ENCODE results near the gene OR5H6. TPM values are rescaled to one million over a fixed set of nuclear protein-coding genes. Genes with fewer than 3 reads are reported as not detected.

OR5H6 gene
- total RNA-seq, 1 experiment from 2014 or later, result not detected

DNA sequence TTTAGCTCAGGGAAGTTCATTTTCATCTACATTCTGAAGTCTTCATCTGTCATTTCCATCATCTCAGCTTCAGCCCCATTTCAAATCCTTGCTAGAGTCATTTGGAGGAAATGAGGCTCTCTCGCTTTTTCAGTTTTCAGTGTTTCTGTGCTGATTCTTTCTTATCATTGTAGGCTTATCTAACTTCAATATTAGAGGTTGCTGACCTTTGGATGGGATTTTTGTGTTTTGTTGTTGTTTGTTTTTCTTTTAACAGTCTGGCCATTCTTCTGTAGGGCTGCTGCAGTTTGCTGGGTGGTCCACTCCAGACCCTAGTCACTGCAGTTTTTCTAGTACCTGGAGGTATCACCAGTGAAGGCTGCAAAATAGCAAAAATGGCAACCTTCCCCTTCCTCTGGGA lies 26.9 kb downstream of the OR5H6 start (continued):
- TF ChIP-seq, protein P1, sequence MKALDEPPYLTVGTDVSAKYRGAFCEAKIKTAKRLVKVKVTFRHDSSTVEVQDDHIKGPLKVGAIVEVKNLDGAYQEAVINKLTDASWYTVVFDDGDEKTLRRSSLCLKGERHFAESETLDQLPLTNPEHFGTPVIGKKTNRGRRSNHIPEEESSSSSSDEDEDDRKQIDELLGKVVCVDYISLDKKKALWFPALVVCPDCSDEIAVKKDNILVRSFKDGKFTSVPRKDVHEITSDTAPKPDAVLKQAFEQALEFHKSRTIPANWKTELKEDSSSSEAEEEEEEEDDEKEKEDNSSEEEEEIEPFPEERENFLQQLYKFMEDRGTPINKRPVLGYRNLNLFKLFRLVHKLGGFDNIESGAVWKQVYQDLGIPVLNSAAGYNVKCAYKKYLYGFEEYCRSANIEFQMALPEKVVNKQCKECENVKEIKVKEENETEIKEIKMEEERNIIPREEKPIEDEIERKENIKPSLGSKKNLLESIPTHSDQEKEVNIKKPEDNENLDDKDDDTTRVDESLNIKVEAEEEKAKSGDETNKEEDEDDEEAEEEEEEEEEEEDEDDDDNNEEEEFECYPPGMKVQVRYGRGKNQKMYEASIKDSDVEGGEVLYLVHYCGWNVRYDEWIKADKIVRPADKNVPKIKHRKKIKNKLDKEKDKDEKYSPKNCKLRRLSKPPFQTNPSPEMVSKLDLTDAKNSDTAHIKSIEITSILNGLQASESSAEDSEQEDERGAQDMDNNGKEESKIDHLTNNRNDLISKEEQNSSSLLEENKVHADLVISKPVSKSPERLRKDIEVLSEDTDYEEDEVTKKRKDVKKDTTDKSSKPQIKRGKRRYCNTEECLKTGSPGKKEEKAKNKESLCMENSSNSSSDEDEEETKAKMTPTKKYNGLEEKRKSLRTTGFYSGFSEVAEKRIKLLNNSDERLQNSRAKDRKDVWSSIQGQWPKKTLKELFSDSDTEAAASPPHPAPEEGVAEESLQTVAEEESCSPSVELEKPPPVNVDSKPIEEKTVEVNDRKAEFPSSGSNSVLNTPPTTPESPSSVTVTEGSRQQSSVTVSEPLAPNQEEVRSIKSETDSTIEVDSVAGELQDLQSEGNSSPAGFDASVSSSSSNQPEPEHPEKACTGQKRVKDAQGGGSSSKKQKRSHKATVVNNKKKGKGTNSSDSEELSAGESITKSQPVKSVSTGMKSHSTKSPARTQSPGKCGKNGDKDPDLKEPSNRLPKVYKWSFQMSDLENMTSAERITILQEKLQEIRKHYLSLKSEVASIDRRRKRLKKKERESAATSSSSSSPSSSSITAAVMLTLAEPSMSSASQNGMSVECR (CRISPR knock-in tag; IDR thresholded peaks at IDR 0.05; ENCODE audit: borderline replicate concordance), result no peak
- TF ChIP-seq OVOL2 (CRISPR knock-in tag; IDR thresholded peaks at IDR 0.05; ENCODE audit: borderline replicate concordance) (no peak), ZNF396 (CRISPR knock-in tag; IDR thresholded peaks at IDR 0.05; ENCODE audit: borderline replicate concordance) (no peak), JUN (CRISPR knock-in tag; IDR thresholded peaks at IDR 0.05) (no peak), FOXJ3 (CRISPR knock-in tag; IDR thresholded peaks at IDR 0.05; ENCODE audit: borderline replicate concordance) (no peak), ESRRA (CRISPR knock-in tag; IDR thresholded peaks at IDR 0.05; ENCODE audit: borderline replicate concordance) (no peak)
- TF ChIP-seq, protein P2, sequence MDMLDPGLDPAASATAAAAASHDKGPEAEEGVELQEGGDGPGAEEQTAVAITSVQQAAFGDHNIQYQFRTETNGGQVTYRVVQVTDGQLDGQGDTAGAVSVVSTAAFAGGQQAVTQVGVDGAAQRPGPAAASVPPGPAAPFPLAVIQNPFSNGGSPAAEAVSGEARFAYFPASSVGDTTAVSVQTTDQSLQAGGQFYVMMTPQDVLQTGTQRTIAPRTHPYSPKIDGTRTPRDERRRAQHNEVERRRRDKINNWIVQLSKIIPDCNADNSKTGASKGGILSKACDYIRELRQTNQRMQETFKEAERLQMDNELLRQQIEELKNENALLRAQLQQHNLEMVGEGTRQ (CRISPR knock-in tag; IDR thresholded peaks at IDR 0.05), result no peak

DNA sequence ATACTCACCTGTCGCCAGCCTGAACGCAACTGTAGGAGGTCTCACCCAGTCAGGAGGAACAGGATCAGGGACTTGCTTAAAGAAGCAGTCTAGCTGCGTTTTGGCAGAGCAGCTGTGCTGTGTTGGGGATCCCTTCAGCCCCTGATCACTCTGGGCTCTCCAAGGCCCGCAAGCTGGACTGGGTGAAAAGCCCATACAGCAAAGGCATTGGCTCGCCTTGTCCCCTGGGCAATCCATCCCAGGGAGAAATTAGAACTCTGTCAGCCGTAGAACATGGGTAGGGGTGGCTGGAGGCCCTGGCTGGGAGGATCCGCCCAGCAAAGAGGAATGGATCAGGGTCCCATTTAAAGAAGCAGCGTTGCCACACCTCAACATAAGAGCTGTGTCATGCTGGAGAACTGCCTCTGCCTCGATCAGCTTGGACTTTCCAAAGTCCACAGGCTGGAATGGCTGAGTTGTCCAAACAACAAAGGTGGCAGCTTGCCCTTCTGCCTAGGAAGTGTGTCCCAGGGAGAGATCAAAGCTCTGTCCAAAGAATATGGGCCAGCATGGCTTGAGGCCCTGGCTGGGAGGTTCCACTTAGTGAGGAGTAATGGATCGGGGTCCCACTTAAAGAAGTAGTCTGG lies 27.4 kb downstream of the OR5H6 start:
- CTCF ChIA-PET, result interaction anchor here (2.3 kb wide), 1 partner anchor 38 kb away, joined by 10 read pairs; no protein-coding TSS in a partner anchor
- no peaks in the 10 kb centered on the region for H3K4me1 Mint-ChIP-seq
- no peak overlapping the region for H3K27ac Mint-ChIP-seq
- POLR2A ChIA-PET, result no interaction called here
- TF ChIP-seq EMX1 (CRISPR knock-in tag; IDR thresholded peaks at IDR 0.05), result no peak
- TF ChIP-seq, protein P3, sequence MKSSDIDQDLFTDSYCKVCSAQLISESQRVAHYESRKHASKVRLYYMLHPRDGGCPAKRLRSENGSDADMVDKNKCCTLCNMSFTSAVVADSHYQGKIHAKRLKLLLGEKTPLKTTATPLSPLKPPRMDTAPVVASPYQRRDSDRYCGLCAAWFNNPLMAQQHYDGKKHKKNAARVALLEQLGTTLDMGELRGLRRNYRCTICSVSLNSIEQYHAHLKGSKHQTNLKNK (CRISPR knock-in tag; IDR thresholded peaks at IDR 0.05), result no peak
- TF ChIP-seq, protein P4, sequence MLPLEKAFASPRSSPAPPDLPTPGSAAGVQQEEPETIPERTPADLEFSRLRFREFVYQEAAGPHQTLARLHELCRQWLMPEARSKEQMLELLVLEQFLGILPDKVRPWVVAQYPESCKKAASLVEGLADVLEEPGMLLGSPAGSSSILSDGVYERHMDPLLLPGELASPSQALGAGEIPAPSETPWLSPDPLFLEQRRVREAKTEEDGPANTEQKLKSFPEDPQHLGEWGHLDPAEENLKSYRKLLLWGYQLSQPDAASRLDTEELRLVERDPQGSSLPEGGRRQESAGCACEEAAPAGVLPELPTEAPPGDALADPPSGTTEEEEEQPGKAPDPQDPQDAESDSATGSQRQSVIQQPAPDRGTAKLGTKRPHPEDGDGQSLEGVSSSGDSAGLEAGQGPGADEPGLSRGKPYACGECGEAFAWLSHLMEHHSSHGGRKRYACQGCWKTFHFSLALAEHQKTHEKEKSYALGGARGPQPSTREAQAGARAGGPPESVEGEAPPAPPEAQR (CRISPR knock-in tag; IDR thresholded peaks at IDR 0.05), result no peak
- no peak for TF ChIP-seq NFYB (CRISPR knock-in tag; conservative IDR thresholded peaks at IDR 0.05; ENCODE audit: low read depth)
- TF ChIP-seq NR3C1 (CRISPR knock-in tag; conservative IDR thresholded peaks at IDR 0.05; ENCODE audit: low read depth), result no peak
- TF ChIP-seq SOX15 (CRISPR knock-in tag; IDR thresholded peaks at IDR 0.05), result no peak
- TF ChIP-seq, protein P5, sequence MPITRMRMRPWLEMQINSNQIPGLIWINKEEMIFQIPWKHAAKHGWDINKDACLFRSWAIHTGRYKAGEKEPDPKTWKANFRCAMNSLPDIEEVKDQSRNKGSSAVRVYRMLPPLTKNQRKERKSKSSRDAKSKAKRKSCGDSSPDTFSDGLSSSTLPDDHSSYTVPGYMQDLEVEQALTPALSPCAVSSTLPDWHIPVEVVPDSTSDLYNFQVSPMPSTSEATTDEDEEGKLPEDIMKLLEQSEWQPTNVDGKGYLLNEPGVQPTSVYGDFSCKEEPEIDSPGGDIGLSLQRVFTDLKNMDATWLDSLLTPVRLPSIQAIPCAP (CRISPR knock-in tag; IDR thresholded peaks at IDR 0.05), result no peak
- TF ChIP-seq, protein P6, sequence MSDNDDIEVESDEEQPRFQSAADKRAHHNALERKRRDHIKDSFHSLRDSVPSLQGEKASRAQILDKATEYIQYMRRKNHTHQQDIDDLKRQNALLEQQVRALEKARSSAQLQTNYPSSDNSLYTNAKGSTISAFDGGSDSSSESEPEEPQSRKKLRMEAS (CRISPR knock-in tag; IDR thresholded peaks at IDR 0.05), result no peak
- no peak for TF ChIP-seq ELF4 (CRISPR knock-in tag; IDR thresholded peaks at IDR 0.05; ENCODE audit: low read depth)
- TF ChIP-seq FOXJ3 (CRISPR knock-in tag; IDR thresholded peaks at IDR 0.05; ENCODE audit: borderline replicate concordance), result no peak
- TF ChIP-seq ZBTB21 (CRISPR knock-in tag; IDR thresholded peaks at IDR 0.05; ENCODE audit: borderline replicate concordance), result no peak
- TF ChIP-seq SMAD3 (CRISPR knock-in tag; IDR thresholded peaks at IDR 0.05; ENCODE audit: borderline replicate concordance), result no peak
- TF ChIP-seq, protein P7, sequence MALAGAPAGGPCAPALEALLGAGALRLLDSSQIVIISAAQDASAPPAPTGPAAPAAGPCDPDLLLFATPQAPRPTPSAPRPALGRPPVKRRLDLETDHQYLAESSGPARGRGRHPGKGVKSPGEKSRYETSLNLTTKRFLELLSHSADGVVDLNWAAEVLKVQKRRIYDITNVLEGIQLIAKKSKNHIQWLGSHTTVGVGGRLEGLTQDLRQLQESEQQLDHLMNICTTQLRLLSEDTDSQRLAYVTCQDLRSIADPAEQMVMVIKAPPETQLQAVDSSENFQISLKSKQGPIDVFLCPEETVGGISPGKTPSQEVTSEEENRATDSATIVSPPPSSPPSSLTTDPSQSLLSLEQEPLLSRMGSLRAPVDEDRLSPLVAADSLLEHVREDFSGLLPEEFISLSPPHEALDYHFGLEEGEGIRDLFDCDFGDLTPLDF (CRISPR knock-in tag; IDR thresholded peaks at IDR 0.05), result no peak
- TF ChIP-seq, protein P8, sequence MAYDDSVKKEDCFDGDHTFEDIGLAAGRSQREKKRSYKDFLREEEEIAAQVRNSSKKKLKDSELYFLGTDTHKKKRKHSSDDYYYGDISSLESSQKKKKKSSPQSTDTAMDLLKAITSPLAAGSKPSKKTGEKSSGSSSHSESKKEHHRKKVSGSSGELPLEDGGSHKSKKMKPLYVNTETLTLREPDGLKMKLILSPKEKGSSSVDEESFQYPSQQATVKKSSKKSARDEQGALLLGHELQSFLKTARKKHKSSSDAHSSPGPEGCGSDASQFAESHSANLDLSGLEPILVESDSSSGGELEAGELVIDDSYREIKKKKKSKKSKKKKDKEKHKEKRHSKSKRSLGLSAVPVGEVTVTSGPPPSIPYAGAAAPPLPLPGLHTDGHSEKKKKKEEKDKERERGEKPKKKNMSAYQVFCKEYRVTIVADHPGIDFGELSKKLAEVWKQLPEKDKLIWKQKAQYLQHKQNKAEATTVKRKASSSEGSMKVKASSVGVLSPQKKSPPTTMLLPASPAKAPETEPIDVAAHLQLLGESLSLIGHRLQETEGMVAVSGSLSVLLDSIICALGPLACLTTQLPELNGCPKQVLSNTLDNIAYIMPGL (CRISPR knock-in tag; IDR thresholded peaks at IDR 0.05), result no peak
- no peak for TF ChIP-seq SMAD4 (CRISPR knock-in tag; IDR thresholded peaks at IDR 0.05)
- TF ChIP-seq TEAD1 (CRISPR knock-in tag; IDR thresholded peaks at IDR 0.05), result no peak
- TF ChIP-seq, protein P9, sequence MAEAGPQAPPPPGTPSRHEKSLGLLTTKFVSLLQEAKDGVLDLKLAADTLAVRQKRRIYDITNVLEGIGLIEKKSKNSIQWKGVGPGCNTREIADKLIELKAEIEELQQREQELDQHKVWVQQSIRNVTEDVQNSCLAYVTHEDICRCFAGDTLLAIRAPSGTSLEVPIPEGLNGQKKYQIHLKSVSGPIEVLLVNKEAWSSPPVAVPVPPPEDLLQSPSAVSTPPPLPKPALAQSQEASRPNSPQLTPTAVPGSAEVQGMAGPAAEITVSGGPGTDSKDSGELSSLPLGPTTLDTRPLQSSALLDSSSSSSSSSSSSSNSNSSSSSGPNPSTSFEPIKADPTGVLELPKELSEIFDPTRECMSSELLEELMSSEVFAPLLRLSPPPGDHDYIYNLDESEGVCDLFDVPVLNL (CRISPR knock-in tag; IDR thresholded peaks at IDR 0.05; ENCODE audit: borderline replicate concordance, low read depth), result no peak
- TF ChIP-seq JAZF1 (CRISPR knock-in tag; IDR thresholded peaks at IDR 0.05), result no peak
- H3K9me3 Mint-ChIP-seq, result peaks cover 43% of the 10 kb centered on the region
- ATAC-seq (no peak), DNase-seq (ENCODE audit: low spot score) (no peak)
- H3K36me3 Mint-ChIP-seq, result peaks cover 34% of the 10 kb centered on the region
- no peak overlapping the region for H3K4me3 Mint-ChIP-seq
- peaks cover 5% of the 10 kb centered on the region; the same call in 1 of the 2 replicates for H3K27me3 Mint-ChIP-seq (ENCODE audit: low read depth)
